ENCODE results near the gene PAN2.

DNA sequence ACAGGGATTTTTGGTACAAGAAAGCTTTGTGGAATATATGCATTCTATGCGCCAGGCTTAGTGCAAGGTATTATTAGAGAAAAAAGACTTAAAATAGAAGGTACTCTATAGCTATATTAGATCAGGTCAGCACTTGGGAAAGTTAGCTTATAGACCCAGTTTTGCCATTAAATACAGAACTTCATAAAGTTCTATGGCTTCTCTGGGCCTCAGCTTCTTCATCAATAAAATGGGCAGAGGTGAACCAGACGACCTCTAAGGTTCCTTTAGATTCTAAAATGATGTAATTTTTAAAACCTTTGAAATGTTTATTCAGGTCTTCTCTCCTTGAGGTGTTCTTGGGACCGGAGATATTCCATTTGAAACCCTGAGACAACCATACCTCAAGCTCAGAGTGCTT lies 25.1 kb downstream of the PAN2 start:
- TF ChIP-seq CTCF (conservative IDR thresholded peaks at IDR 0.05): no peak
- TF ChIP-seq EZH2 (IDR thresholded peaks at IDR 0.05; ENCODE audit: low read depth): no peak

Measured in PC-9 (cell line).